HG02798 (cell line): Measurements from ENCODE around the gene TOR2A.
A peak's percentile ranks its signal among the peaks of the same experiment; 100 is the strongest.

ENCODE experiments used
- ATAC-seq: cut with Tn5 transposase; IDR thresholded peaks from one replicate; pipeline ENCODE4 v1.9.1; 2021; ENCODE audit warnings: mild to moderate bottlenecking; ENCODE audit not compliant: unreplicated experiment, poor library complexity

The TOR2A gene

GRCh38 chr9:127746959-127747569, 12.0 kb upstream of the TOR2A start:
- no peak for ATAC-seq

GRCh38 chr9:127744398-127745110, 9.5 kb upstream of the TOR2A start:
- no peak for ATAC-seq

- no peak for ATAC-seq
Observed at GRCh38 chr9:127742435-127743088, 7.5 kb upstream of the TOR2A start.

GRCh38 chr9:127741831-127742434, 6.8 kb upstream of the TOR2A start:
- no peak for ATAC-seq

- ATAC-seq, result no peak
Observed at GRCh38 chr9:127739614-127740330, 4.7 kb upstream of the TOR2A start.

- ATAC-seq, result no peak
Observed at GRCh38 chr9:127738666-127739065, 3.6 kb upstream of the TOR2A start.

GRCh38 chr9:127735530-127736185, 564 bp upstream of the TOR2A start:
- ATAC-seq, result peak; percentile 1

GRCh38 chr9:127734247-127734746, 797 bp downstream of the TOR2A start:
- no peak for ATAC-seq

GRCh38 chr9:127733614-127734013, 1.5 kb downstream of the TOR2A start:
- no peak for ATAC-seq

GRCh38 chr9:127732444-127732843, 2.6 kb downstream of the TOR2A start:
- ATAC-seq, result no peak

- no peak for ATAC-seq
Observed at GRCh38 chr9:127731938-127732337, 3.2 kb downstream of the TOR2A start.

- ATAC-seq, result no peak
Observed at GRCh38 chr9:127730799-127731410, 4.2 kb downstream of the TOR2A start.

GRCh38 chr9:127730262-127730661, 4.8 kb downstream of the TOR2A start:
- ATAC-seq, result no peak

- no peak for ATAC-seq
Observed at GRCh38 chr9:127729522-127730256, 5.4 kb downstream of the TOR2A start.

GRCh38 chr9:127728808-127729207, 6.3 kb downstream of the TOR2A start:
- no peak for ATAC-seq

- ATAC-seq, result no peak
Observed at GRCh38 chr9:127726871-127727270, 8.2 kb downstream of the TOR2A start.

GRCh38 chr9:127724012-127724411, 11.1 kb downstream of the TOR2A start:
- ATAC-seq, result no peak

GRCh38 chr9:127723444-127723843, 11.7 kb downstream of the TOR2A start:
- ATAC-seq, result no peak

- ATAC-seq, result no peak
Observed at GRCh38 chr9:127723013-127723412, 12.1 kb downstream of the TOR2A start.
